ENCODE data around the gene BNIP3.

DNA sequence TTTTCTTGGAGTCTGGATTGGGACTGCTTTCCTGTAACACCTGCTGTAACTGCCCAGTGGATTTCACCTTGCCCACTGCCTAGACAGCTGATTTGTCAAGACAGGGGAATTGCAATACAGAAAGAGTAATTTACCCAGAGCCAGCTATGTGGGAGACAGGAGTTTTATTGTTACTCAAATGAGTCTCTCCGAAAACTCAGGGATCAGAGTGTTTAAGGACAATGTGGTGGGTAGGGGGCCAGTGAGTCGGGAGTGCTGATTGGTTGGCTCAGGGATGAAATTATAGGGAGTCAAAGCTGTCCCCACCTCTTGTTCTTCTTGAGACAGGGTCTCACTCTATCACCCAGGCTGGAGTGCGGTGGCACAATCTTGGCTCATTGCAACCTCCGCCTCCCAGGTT is 25.2 kb upstream of the BNIP3 start:
- TF ChIP-seq, protein P1, sequence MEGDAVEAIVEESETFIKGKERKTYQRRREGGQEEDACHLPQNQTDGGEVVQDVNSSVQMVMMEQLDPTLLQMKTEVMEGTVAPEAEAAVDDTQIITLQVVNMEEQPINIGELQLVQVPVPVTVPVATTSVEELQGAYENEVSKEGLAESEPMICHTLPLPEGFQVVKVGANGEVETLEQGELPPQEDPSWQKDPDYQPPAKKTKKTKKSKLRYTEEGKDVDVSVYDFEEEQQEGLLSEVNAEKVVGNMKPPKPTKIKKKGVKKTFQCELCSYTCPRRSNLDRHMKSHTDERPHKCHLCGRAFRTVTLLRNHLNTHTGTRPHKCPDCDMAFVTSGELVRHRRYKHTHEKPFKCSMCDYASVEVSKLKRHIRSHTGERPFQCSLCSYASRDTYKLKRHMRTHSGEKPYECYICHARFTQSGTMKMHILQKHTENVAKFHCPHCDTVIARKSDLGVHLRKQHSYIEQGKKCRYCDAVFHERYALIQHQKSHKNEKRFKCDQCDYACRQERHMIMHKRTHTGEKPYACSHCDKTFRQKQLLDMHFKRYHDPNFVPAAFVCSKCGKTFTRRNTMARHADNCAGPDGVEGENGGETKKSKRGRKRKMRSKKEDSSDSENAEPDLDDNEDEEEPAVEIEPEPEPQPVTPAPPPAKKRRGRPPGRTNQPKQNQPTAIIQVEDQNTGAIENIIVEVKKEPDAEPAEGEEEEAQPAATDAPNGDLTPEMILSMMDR (IDR thresholded peaks at IDR 0.05 in 2 of 3, conservative IDR thresholded peaks at IDR 0.05 in 1 of 3; ENCODE audit: borderline replicate concordance in 1 of 3, insufficient read depth in 1 of 3, low read depth in 2 of 3, low read length in 2 of 3), result no peak
- TF ChIP-seq POLR2AphosphoS5 (IDR thresholded peaks at IDR 0.05; ENCODE audit: low read depth, low read length), result no peak
- TF ChIP-seq POLR2A (IDR thresholded peaks at IDR 0.05; ENCODE audit: borderline replicate concordance, extremely low read depth, insufficient read depth, insufficient read length), result no peak
- no peak for TF ChIP-seq EZH2phosphoT487 (IDR thresholded peaks at IDR 0.05; ENCODE audit: borderline replicate concordance)
- TF ChIP-seq CEBPB (IDR thresholded peaks at IDR 0.05; ENCODE audit: low read depth), result no peak
- TF ChIP-seq ELF1 (IDR thresholded peaks at IDR 0.05; ENCODE audit: borderline replicate concordance, low read depth), result no peak
- TF ChIP-seq RAD21 (IDR thresholded peaks at IDR 0.05; ENCODE audit: low read depth), result no peak

Data from HCT116 (cell line).